ENCODE data around the gene LSR.

LSR gene

GRCh38 chr19:35247526-35248309, 1.1 kb upstream of the LSR start:
- peak; percentile 91 for DNase-seq

GRCh38 chr19:35249146-35249847, 495 bp downstream of the LSR start:
- DNase-seq: no peak

GRCh38 chr19:35249848-35250711, 1.3 kb downstream of the LSR start:
- DNase-seq: no peak

- DNase-seq: no peak
These were observed 2.7 kb downstream of the LSR start for GRCh38 chr19:35251456-35251855.

- DNase-seq: no peak
These were observed 4.8 kb downstream of the LSR start for GRCh38 chr19:35253316-35254286.

GRCh38 chr19:35254341-35255297, 5.8 kb downstream of the LSR start:
- DNase-seq: no peak

- no peak for DNase-seq
These were observed 7.8 kb downstream of the LSR start for GRCh38 chr19:35256566-35256965.

GRCh38 chr19:35257113-35257461, 8.3 kb downstream of the LSR start:
- no peak for DNase-seq

GRCh38 chr19:35260694-35261304, 12.0 kb downstream of the LSR start:
- DNase-seq: no peak

GRCh38 chr19:35261356-35262100, 12.7 kb downstream of the LSR start:
- DNase-seq: no peak

GRCh38 chr19:35262101-35262761, 13.4 kb downstream of the LSR start:
- no peak for DNase-seq

GRCh38 chr19:35264268-35265125, 15.7 kb downstream of the LSR start:
- no peak for DNase-seq

- DNase-seq: no peak
These were observed 16.5 kb downstream of the LSR start for GRCh38 chr19:35265126-35265899.

GRCh38 chr19:35265900-35266519, 17.2 kb downstream of the LSR start:
- DNase-seq: no peak

- no peak for DNase-seq
These were observed 17.9 kb downstream of the LSR start for GRCh38 chr19:35266520-35267352.

GRCh38 chr19:35267353-35267817, 18.6 kb downstream of the LSR start:
- no peak for DNase-seq

Data from NCI-H226 (cell line).